B cell (primary cell): ENCODE results near the gene UBALD2. TPM values are rescaled to one million over a fixed set of nuclear protein-coding genes. Genes with fewer than 3 reads are reported as not detected.

Experiments used
- ATAC-seq: fragments of 200-7000 bp; cut with Tn5 transposase; one replicate; pipeline ENCODE4 v1.10.0; 2021; ENCODE audit warnings: low read depth, mild to moderate bottlenecking, moderate number of reproducible peaks, moderate library complexity
- CTCF ChIA-PET: fragments of 350-600 bp; sonication (Branson Sonifier 250); formaldehyde crosslinking; loops from one replicate; lab custom pipeline; 2021; ENCODE audit warnings: antibody characterized with exemption, inconsistent platforms; lab: Charles Lee
- POLR2A ChIA-PET: fragments of 350-600 bp; sonication (Branson Sonifier 250); formaldehyde crosslinking; loops from one replicate; lab custom pipeline; 2021; ENCODE audit warnings: antibody characterized with exemption; lab: Charles Lee
- DNase-seq: peaks from one replicate; pipeline ENCODE4 v3.0.0; 2013
- H2AFZ ChIP-seq: 2 replicates; pipeline ENCODE4 v1.6.1; 2012; ENCODE audit warnings: mild to moderate bottlenecking, low read depth, low read length; ENCODE audit not compliant: insufficient read depth, poor library complexity, severe bottlenecking
- H3K27ac ChIP-seq, 2 donors: 1 replicate in 1 of 2; 2 replicates in 1 of 2; pipeline ENCODE4 v1.5.1; 2012 to 2013; ENCODE audit warnings: low read length in 2 of 2, mild to moderate bottlenecking in 2 of 2, moderate library complexity in 1 of 2
- H3K27me3 ChIP-seq, 4 experiments: fragments of 200-600 bp in 1 of 4; sonication (generic) in 1 of 4; replicated peaks in 1 of 4; 1 replicate in 2 of 4; 2 replicates in 2 of 4; pipeline versions ENCODE4 v1.6.1 to v1.7.0; 2013 to 2016; ENCODE audit warnings: low read length in 3 of 4, mild to moderate bottlenecking in 2 of 4, mixed read lengths in 1 of 4, moderate library complexity in 1 of 4; ENCODE audit not compliant: insufficient read depth in 4 of 4, control insufficient read depth in 3 of 4; ENCODE audit errors: control extremely low read depth in 1 of 4
- H3K36me3 ChIP-seq, 2 experiments: replicated peaks in 1 of 2; 1 replicate in 1 of 2; 2 replicates in 1 of 2; pipeline versions ENCODE4 v1.6.1 to v1.7.1; 2013; ENCODE audit warnings: low read length in 1 of 2; ENCODE audit not compliant: insufficient read depth in 2 of 2, control insufficient read depth in 1 of 2; ENCODE audit errors: control extremely low read depth in 1 of 2, extremely low read depth in 1 of 2
- H3K4me1 ChIP-seq, 2 donors: fragments of 200-600 bp in 1 of 2; sonication (generic) in 1 of 2; 1 replicate in 1 of 2; 2 replicates in 1 of 2; pipeline versions ENCODE4 v1.5.1 to v1.6.1; 2013 to 2017; ENCODE audit warnings: low read length in 2 of 2; ENCODE audit not compliant: control insufficient read depth in 2 of 2, insufficient read depth in 2 of 2
- H3K4me2 ChIP-seq: replicated peaks from 2 replicates; pipeline ENCODE3; 2012; ENCODE audit warnings: mild to moderate bottlenecking, low read depth, low read length; ENCODE audit not compliant: poor library complexity, severe bottlenecking
- H3K4me3 ChIP-seq, 5 experiments: fragments of 200-600 bp in 1 of 5; sonication (generic) in 1 of 5; 1 replicate in 3 of 5; 2 replicates in 2 of 5; pipeline versions ENCODE4 v1.5.1 to v1.7.0; 2011 to 2016; ENCODE audit warnings: low read length in 4 of 5, mild to moderate bottlenecking in 4 of 5, low read depth in 2 of 5, control low read depth in 1 of 5, moderate library complexity in 1 of 5; ENCODE audit not compliant: insufficient read depth in 1 of 5; ENCODE audit errors: control extremely low read depth in 1 of 5, extremely low read depth in 1 of 5
- H3K79me2 ChIP-seq: fragments of 200-600 bp; sonication (generic); one replicate; pipeline ENCODE4 v1.6.0; 2016; ENCODE audit warnings: low read length; ENCODE audit not compliant: control insufficient read depth, insufficient read depth
- H3K9ac ChIP-seq: fragments of 200-600 bp; sonication (generic); 2 replicates; pipeline ENCODE4 v1.6.1; 2017; ENCODE audit warnings: mild to moderate bottlenecking, low read length, moderate library complexity
- H3K9me3 ChIP-seq, 3 donors: one replicate each; pipeline versions ENCODE4 v1.6.1 to v1.7.1; 2013; ENCODE audit warnings: low read length in 2 of 3; ENCODE audit not compliant: control insufficient read depth in 2 of 3, insufficient read depth in 1 of 3; ENCODE audit errors: control extremely low read depth in 1 of 3
- H4K20me1 ChIP-seq: 2 replicates; pipeline ENCODE4 v1.6.0; 2012; ENCODE audit warnings: mild to moderate bottlenecking, low read length; ENCODE audit not compliant: insufficient read depth, control insufficient read depth, poor library complexity, severe bottlenecking
- H3K27ac Mint-ChIP-seq: one replicate; pipeline ENCODE4 v1.8.0; 2021; ENCODE audit warnings: mixed read lengths
- H3K27me3 Mint-ChIP-seq: one replicate; pipeline ENCODE4 v1.8.0; 2021; ENCODE audit warnings: mixed read lengths
- H3K4me1 Mint-ChIP-seq: one replicate; pipeline ENCODE4 v1.8.0; 2021; ENCODE audit warnings: mixed read lengths
- H3K4me3 Mint-ChIP-seq: one replicate; pipeline ENCODE4 v1.8.0; 2021; ENCODE audit warnings: mixed read lengths
- H3K9me3 Mint-ChIP-seq: one replicate; pipeline ENCODE4 v1.8.0; 2022; ENCODE audit warnings: mixed read lengths; ENCODE audit not compliant: insufficient read depth
- EZH2 ChIP-seq: IDR thresholded peaks from 2 replicates; pipeline ENCODE4 v1.6.1; 2012; ENCODE audit warnings: borderline replicate concordance, low read depth, mild to moderate bottlenecking, moderate library complexity, low read length; ENCODE audit not compliant: insufficient read depth, poor library complexity, severe bottlenecking
- WGBS: methylation state at CpG from one replicate; pipeline ENCODE4 v1.1.5; 2013; ENCODE audit warnings: missing lambda C conversion rate; ENCODE audit not compliant: insufficient coverage; 5-methylcytosine and 5-hydroxymethylcytosine counted together
- intact Hi-C: fragments of 100-400 bp; cut with micrococcal nuclease; formaldehyde crosslinking; loops from one replicate; pipeline ENCODE4 v1.10.0; 2022
- polyA plus RNA-seq: library from polyadenylated mRNA; depleted of rRNA; stranded (reverse); fragments of >200 nt; gene quantifications from 2 replicates; pipeline ENCODE4 v1.2.3, GENCODE V29; 2012
- total RNA-seq, 2 donors: library from RNA; stranded (reverse); fragments of 120-200 nt in 1 of 2; gene quantifications; 1 replicate in 1 of 2; 2 replicates in 1 of 2; pipeline versions ENCODE4 v1.2.3 to v1.2.4, GENCODE V29; 2013 to 2022
- TF ChIP-seq, protein P1 (sequence below): fragments of 200-600 bp; IDR thresholded peaks from one replicate; pipeline ENCODE4 v1.8.0; 2022; ENCODE audit warnings: antibody characterized with exemption, mild to moderate bottlenecking

Gene UBALD2
- total and polyA plus RNA-seq, 2 donors (not counting 1 experiment from before 2014, with no cell fraction given) = 78.9 to 155 TPM

- Histone ChIP-seq H4K20me1 (no peaks in the 10 kb centered on the region), H3K79me2 (no peaks in the 10 kb centered on the region), H3K4me3 (no peak overlapping the region), H2AFZ (no peak overlapping the region), H3K4me2 (no peak overlapping the region), H3K36me3 (no peaks in the 10 kb centered on the region), H3K27ac (no peak overlapping the region), H3K27me3 (no peaks in the 10 kb centered on the region), H3K9me3 (peaks cover 0 to 1% (median 0%) of the 10 kb centered on the region in 3 donors), H3K9ac (no peak overlapping the region), H3K4me1 (no peaks in the 10 kb centered on the region)
- POLR2A ChIA-PET = no interaction called here
- no peaks in the 10 kb centered on the region for H3K9me3 Mint-ChIP-seq
- ATAC-seq (no peak), DNase-seq (no peak)
- CTCF ChIA-PET = interaction anchor here (2.0 kb wide), 1 partner anchor 52 kb away, joined by 5 read pairs; no protein-coding TSS in a partner anchor
- H3K4me3 Mint-ChIP-seq = no peak overlapping the region
- H3K27me3 Mint-ChIP-seq = peaks cover 9% of the 10 kb centered on the region
- WGBS = 57% methylated on average over 1 of the region's 2 CpGs
- TF ChIP-seq, protein P1, sequence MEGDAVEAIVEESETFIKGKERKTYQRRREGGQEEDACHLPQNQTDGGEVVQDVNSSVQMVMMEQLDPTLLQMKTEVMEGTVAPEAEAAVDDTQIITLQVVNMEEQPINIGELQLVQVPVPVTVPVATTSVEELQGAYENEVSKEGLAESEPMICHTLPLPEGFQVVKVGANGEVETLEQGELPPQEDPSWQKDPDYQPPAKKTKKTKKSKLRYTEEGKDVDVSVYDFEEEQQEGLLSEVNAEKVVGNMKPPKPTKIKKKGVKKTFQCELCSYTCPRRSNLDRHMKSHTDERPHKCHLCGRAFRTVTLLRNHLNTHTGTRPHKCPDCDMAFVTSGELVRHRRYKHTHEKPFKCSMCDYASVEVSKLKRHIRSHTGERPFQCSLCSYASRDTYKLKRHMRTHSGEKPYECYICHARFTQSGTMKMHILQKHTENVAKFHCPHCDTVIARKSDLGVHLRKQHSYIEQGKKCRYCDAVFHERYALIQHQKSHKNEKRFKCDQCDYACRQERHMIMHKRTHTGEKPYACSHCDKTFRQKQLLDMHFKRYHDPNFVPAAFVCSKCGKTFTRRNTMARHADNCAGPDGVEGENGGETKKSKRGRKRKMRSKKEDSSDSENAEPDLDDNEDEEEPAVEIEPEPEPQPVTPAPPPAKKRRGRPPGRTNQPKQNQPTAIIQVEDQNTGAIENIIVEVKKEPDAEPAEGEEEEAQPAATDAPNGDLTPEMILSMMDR = no peak
- TF ChIP-seq EZH2 = no peak
- no peaks in the 10 kb centered on the region for H3K4me1 Mint-ChIP-seq
- H3K27ac Mint-ChIP-seq = no peak overlapping the region
- intact Hi-C loops = no loop called here
Observed at GRCh38 chr17:76232342-76232741, 32.8 kb upstream of the UBALD2 start.

DNA sequence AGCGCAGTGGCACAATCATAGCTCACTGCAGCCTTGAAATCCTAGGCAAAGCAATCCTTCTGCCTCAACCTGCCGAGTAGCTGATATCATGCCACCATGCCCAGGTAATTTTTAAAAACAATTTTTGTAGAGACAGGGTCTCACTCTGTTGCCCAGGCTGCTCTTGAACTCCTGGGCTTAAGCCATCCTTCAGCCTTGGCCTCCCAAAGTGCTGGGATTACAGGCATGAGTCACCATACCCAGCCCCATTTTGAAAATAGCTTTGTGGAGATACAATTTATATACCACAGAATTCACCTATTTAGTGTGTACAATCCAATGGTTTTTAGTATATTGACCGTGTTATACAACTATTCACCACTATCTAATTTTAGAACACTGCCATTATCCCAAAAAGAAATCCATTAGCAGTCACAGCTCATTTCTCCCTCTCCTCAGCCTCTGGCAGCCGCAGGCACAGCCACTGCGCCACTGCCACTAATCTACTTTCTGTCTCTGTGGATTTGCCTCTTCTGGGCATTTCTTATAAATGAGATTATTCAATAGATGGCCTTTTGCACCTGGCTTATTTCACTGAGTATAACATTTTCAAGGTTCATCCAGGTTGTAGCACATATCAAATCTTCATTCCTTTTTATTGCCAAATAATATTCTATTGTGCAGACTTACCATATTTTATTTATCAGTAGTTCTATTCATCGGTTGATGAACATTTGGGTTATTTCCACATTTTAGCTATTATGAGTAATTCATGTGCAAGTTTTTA lies 31.4 kb upstream of the UBALD2 start:
- ChIA-PET POLR2A (no interaction called here), CTCF (interaction anchor here (0.6 kb wide), 1 partner anchor 51 kb away, joined by 3 read pairs; no protein-coding TSS in a partner anchor)
- Histone ChIP-seq H3K36me3 (no peaks in the 10 kb centered on the region), H3K79me2 (no peaks in the 10 kb centered on the region), H4K20me1 (no peaks in the 10 kb centered on the region), H3K4me3 (no peak overlapping the region), H3K27me3 (peaks cover 0 to 4% (median 0%) of the 10 kb centered on the region in 4 experiments), H3K9ac (no peak overlapping the region), H3K4me1 (no peaks in the 10 kb centered on the region), H3K27ac (no peak overlapping the region), H2AFZ (no peak overlapping the region), H3K9me3 (peaks cover 0 to 1% (median 0%) of the 10 kb centered on the region in 3 donors), H3K4me2 (no peak overlapping the region)
- H3K9me3 Mint-ChIP-seq = no peaks in the 10 kb centered on the region
- no peaks in the 10 kb centered on the region for H3K4me1 Mint-ChIP-seq
- WGBS = 96% methylated on average over 2 of the region's 6 CpGs
- intact Hi-C loops = no loop called here
- DNase-seq = no peak
- no peak overlapping the region for H3K4me3 Mint-ChIP-seq
- peaks cover 10% of the 10 kb centered on the region for H3K27me3 Mint-ChIP-seq
- TF ChIP-seq, protein P1 = no peak
- no peak for TF ChIP-seq EZH2
- no peak overlapping the region for H3K27ac Mint-ChIP-seq
- no peak for ATAC-seq
